Ovary (tissue), 9 donors: ENCODE measurements around the gene C9. TPM values are rescaled to one million over a fixed set of nuclear protein-coding genes. Genes with fewer than 3 reads are reported as not detected.

Source experiments
- DNase-seq, 5 donors: peaks; one replicate each; pipeline ENCODE4 v3.0.0-alpha.2; 2019 to 2020
- H3K27ac ChIP-seq, 2 donors: fragments of 200-600 bp; one replicate each; pipeline versions ENCODE4 v1.5.1 to v1.8.0; 2019 to 2022
- H3K27me3 ChIP-seq: fragments of 200-600 bp; one replicate; pipeline ENCODE4 v1.8.0; 2022
- H3K36me3 ChIP-seq: fragments of 200-600 bp; sonication (generic); one replicate; pipeline ENCODE4 v1.5.1; 2019
- H3K4me1 ChIP-seq: one replicate; pipeline ENCODE4 v1.8.1; 2013; ENCODE audit warnings: mild to moderate bottlenecking, moderate library complexity; ENCODE audit not compliant: insufficient read depth
- H3K4me3 ChIP-seq: fragments of 200-600 bp; sonication (generic); one replicate; pipeline ENCODE4 v1.5.1; 2017
- H3K9me3 ChIP-seq, 2 donors: fragments of 200-600 bp in 1 of 2; sonication (generic) in 1 of 2; one replicate each; pipeline versions ENCODE4 v1.5.1 to v1.8.1; 2013 to 2019; ENCODE audit warnings: mild to moderate bottlenecking in 1 of 2, moderate library complexity in 1 of 2
- EP300 ChIP-seq: sonication (generic); formaldehyde crosslinking; IDR thresholded peaks from one replicate; pipeline ENCODE4 v1.6.1; 2017; ENCODE audit warnings: antibody characterized with exemption
- POLR2A ChIP-seq: fragments of 450-650 bp; IDR thresholded peaks from one replicate; pipeline ENCODE4 v1.6.1; 2017; ENCODE audit warnings: antibody characterized with exemption, mild to moderate bottlenecking, moderate library complexity
- WGBS, 3 donors: extraction: QIAGEN DNeasy Blood & Tissue Kit in 1 of 3; methylation state at CpG; one replicate each; pipeline versions ENCODE4 v1.1.5 to v1.1.7; 2013 to 2017; 5-methylcytosine and 5-hydroxymethylcytosine counted together
- intact Hi-C, 4 donors: fragments of 100-400 bp; cut with DNase I; formaldehyde crosslinking; loops; one replicate each; pipeline versions ENCODE4 v1.11.0 to v1.15.1; 2022 to 2023
- polyA plus RNA-seq, 2 donors: library from polyadenylated mRNA; stranded (reverse); fragments of 200-250 nt in 1 of 2; fragments of 350-450 nt in 1 of 2; fragmentation: Illumina TruSeq in 1 of 2; extraction: RNeasy Lipid Tissue Mini Kit (QIAGEN cat#74804) in 1 of 2; gene quantifications; one replicate each; pipeline ENCODE4 v1.2.3, GENCODE V29; 2013 to 2014
- total RNA-seq, 7 donors: library from RNA; depleted of rRNA in 2 of 7; stranded (reverse); fragments of >200 nt in 2 of 7; fragmentation: NEBNext Ultra II Directional in 3 of 7; extraction: Animal tissue kit (Norgen Biotek cat#: 25700) in 3 of 7; gene quantifications; one replicate each; pipeline versions ENCODE4 v1.1.0 to v1.2.4, GENCODE V29; 2016 to 2023
- TF ChIP-seq, protein P1 (sequence below), 3 donors: fragments of 450-650 bp in 2 of 3; fragments of 200-600 bp in 1 of 3; IDR thresholded peaks; one replicate each; pipeline versions ENCODE4 v1.5.1 to v1.8.0; 2016 to 2022; ENCODE audit warnings: antibody characterized with exemption in 3 of 3, mild to moderate bottlenecking in 1 of 3
- donor health status: DM: no; HTN: no; CAD: no; lungs with moderate emphysema.
- donor health status: DM: no; HTN: no; CAD: no.
- donor health status: Bipolar disorder and iron deficiency.
- donor health status: DM: yes; HTN: yes; CAD: no.
- donor health status: DM: no; HTN: no; CAD: no.
- donor health status: DM: yes; HTN: yes; CAD: no.

C9 gene
- total and polyA plus RNA-seq, 9 donors, result 0.20 to 0.84 TPM; not detected in 7

DNA sequence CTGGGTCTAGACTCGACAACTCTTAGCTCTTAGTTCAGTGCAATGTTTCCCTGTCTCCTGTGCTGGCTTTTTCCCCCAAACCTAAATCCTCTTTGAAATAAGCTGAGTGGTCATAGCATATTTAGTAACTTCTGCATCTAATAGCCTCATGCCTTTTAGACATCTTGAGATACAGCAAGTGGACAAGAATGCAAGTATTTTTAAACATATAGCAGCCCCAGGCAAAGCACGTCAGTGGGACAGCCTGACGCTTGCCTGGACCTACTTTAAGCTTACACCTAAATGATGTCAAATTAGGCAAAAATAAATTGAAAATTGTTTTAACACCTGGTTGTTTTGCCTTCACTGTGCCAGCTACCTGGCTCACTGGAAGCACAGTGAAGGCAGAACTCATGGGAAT is 8.0 kb downstream of the C9 start:
- 91 to 96% (median 93%) methylated on average over 3 of the region's 3 CpGs for WGBS, 3 donors
- no peaks in the 10 kb centered on the region for H3K27me3 ChIP-seq
- H3K36me3 ChIP-seq, result no peaks in the 10 kb centered on the region
- H3K4me3 ChIP-seq, result no peak overlapping the region
- DNase-seq, result no peak
- H3K9me3 ChIP-seq, result no peaks in the 10 kb centered on the region
- intact Hi-C loops, result no loop called here
- no peak overlapping the region for H3K27ac ChIP-seq
- no peaks in the 10 kb centered on the region for H3K4me1 ChIP-seq
- TF ChIP-seq POLR2A (no peak), EP300 (no peak)
- TF ChIP-seq, protein P1, sequence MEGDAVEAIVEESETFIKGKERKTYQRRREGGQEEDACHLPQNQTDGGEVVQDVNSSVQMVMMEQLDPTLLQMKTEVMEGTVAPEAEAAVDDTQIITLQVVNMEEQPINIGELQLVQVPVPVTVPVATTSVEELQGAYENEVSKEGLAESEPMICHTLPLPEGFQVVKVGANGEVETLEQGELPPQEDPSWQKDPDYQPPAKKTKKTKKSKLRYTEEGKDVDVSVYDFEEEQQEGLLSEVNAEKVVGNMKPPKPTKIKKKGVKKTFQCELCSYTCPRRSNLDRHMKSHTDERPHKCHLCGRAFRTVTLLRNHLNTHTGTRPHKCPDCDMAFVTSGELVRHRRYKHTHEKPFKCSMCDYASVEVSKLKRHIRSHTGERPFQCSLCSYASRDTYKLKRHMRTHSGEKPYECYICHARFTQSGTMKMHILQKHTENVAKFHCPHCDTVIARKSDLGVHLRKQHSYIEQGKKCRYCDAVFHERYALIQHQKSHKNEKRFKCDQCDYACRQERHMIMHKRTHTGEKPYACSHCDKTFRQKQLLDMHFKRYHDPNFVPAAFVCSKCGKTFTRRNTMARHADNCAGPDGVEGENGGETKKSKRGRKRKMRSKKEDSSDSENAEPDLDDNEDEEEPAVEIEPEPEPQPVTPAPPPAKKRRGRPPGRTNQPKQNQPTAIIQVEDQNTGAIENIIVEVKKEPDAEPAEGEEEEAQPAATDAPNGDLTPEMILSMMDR (IDR thresholded peaks at IDR 0.05), result no peak

DNA sequence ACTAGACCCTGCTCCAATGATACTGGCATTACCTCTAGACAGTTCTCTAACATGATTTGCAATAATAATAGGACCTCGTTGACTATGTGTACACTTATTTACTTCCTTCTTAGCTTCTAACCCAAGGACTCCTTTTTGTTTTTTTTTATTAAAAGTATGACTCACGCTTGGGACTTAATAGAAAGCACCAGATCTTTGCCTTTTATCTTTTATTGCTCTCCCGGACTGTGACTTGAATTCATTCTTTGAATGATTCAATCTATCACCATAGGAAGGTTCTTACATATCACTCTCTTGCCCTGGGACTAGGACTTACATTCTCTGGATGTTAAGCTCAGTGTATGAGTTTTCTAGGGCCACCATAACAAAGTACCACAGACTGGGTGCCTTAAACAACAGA is 9.0 kb downstream of the C9 start:
- Histone ChIP-seq H3K27me3 (no peaks in the 10 kb centered on the region), H3K9me3 (peaks cover 0 to 4% of the 10 kb centered on the region in 2 donors), H3K36me3 (no peaks in the 10 kb centered on the region), H3K27ac (no peak overlapping the region), H3K4me1 (no peaks in the 10 kb centered on the region), H3K4me3 (no peak overlapping the region)
- TF ChIP-seq EP300 (no peak), POLR2A (no peak)
- TF ChIP-seq, protein P1 (IDR thresholded peaks at IDR 0.05), result no peak
- intact Hi-C loops, result no loop called here
- no peak for DNase-seq
- 34 to 73% (median 64%) methylated on average over 3 of the region's 3 CpGs for WGBS, 3 donors

GRCh38 chr5:39353717-39354399 is 10.4 kb downstream of the C9 start:
- H3K4me3 ChIP-seq, result no peak overlapping the region

DNA sequence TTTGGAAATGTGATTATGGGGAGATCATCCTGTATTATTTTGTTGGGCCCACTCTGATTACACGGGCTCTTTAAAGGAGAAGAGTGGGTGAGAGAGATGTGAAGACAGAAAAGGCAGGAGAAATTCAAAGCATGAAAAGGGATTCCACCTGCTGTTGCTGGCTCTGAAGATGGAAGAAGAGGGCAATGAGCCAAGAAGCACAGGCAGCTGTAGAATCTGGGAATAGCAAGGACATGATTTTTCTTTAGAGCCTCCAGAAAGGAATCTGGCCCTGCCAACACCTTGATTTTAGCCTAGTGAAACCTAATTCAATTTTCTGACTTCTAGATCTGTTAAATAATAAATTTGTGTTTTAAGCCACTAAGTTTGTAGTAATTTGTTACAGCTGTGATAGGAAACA is 11.3 kb downstream of the C9 start:
- DNase-seq, result no peak
- H3K4me3 ChIP-seq, result no peak overlapping the region
- no peak overlapping the region for H3K27ac ChIP-seq
- H3K4me1 ChIP-seq, result no peaks in the 10 kb centered on the region
- H3K9me3 ChIP-seq, result peaks cover 0 to 5% of the 10 kb centered on the region in 2 donors
- intact Hi-C loops, result no loop called here
- TF ChIP-seq, protein P1 (IDR thresholded peaks at IDR 0.05), result no peak
- no peak for TF ChIP-seq EP300
- no peak for TF ChIP-seq POLR2A
- WGBS, 3 donors, result 24 to 28% (median 24%) methylated on average over 1 of the region's 1 CpG
- H3K27me3 ChIP-seq, result no peaks in the 10 kb centered on the region
- no peaks in the 10 kb centered on the region for H3K36me3 ChIP-seq

More at GRCh38 chr5:39353717-39354399, 10.4 kb downstream of the C9 start:
- no peaks in the 10 kb centered on the region for H3K4me1 ChIP-seq
- TF ChIP-seq POLR2A (no peak), EP300 (no peak)
- TF ChIP-seq, protein P1 (IDR thresholded peaks at IDR 0.05), result no peak
- no peaks in the 10 kb centered on the region for H3K27me3 ChIP-seq
- no peaks in the 10 kb centered on the region for H3K36me3 ChIP-seq
- WGBS, 3 donors, result 52 to 59% (median 58%) methylated on average over 1 of the region's 1 CpG
- intact Hi-C loops, result no loop called here
- no peak for DNase-seq
- no peak overlapping the region for H3K27ac ChIP-seq
- H3K9me3 ChIP-seq, result peaks cover 0 to 5% of the 10 kb centered on the region in 2 donors
